Activated CD4-positive, alpha-beta T cell treated with anti-CD3 and anti-CD28 coated beads, Interleukin-2, amount 10 ng/mL, durations not matched to agents 7 days and 5 days (primary cell): ENCODE measurements around the gene PAQR4. TPM values are rescaled to one million over a fixed set of nuclear protein-coding genes. Genes with fewer than 3 reads are reported as not detected.

Source experiments
- CTCF ChIA-PET: fragments of 350-600 bp; sonication (Branson Sonifier 250); formaldehyde crosslinking; loops from one replicate; lab custom pipeline; 2021; ENCODE audit warnings: antibody characterized with exemption; lab: Charles Lee
- POLR2A ChIA-PET: fragments of 350-600 bp; sonication (Branson Sonifier 250); formaldehyde crosslinking; loops from one replicate; lab custom pipeline; 2021; ENCODE audit warnings: antibody characterized with exemption; lab: Charles Lee
- DNase-seq: peaks from one replicate; pipeline ENCODE4 v3.0.0-alpha.2; 2020
- H3K27ac Mint-ChIP-seq: one replicate; pipeline ENCODE4 v1.8.0; 2021; ENCODE audit warnings: mild to moderate bottlenecking, moderate library complexity, mixed read lengths
- H3K27me3 Mint-ChIP-seq: one replicate; pipeline ENCODE4 v1.8.0; 2021; ENCODE audit warnings: mixed read lengths
- H3K36me3 Mint-ChIP-seq: one replicate; pipeline ENCODE4 v1.8.0; 2021; ENCODE audit warnings: low read depth, mixed read lengths
- H3K4me1 Mint-ChIP-seq: one replicate; pipeline ENCODE4 v1.8.0; 2021; ENCODE audit warnings: mixed read lengths
- H3K4me3 Mint-ChIP-seq: one replicate; pipeline ENCODE4 v1.8.0; 2021; ENCODE audit warnings: mild to moderate bottlenecking, moderate library complexity, mixed read lengths
- H3K9me3 Mint-ChIP-seq: one replicate; pipeline ENCODE4 v1.8.0; 2021; ENCODE audit warnings: mixed read lengths
- total RNA-seq, 2 experiments: library from RNA; stranded (reverse); gene quantifications; one replicate each; pipeline ENCODE4 v1.2.3, GENCODE V29; 2021

The PAQR4 gene
- total RNA-seq, 2 experiments from 2014 or later = 49.7 to 50.9 TPM

DNA sequence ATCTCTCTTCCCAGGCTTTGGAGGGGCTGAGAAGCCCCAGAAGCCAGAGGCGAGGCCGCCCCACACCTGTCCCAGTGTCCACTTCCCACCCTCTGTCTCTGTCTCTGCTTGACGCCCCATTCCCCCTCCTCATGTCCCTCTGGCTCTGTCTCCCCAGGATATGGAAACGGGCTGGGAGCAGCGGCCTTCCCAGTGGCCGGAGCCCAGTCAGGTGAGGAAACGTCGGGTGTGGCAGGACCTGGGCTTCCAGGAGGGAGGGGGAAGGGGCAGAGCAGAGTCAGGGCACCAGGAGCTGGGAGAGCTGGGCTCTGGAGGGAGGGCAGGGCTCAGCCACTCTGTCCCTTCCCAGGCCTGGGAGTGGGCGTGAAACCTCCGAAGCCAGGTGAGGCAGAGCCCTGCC, 21.7 kb downstream of the PAQR4 start:
- Mint-ChIP-seq H3K27ac (no peak overlapping the region), H3K4me3 (no peak overlapping the region), H3K9me3 (no peaks in the 10 kb centered on the region), H3K36me3 (no peaks in the 10 kb centered on the region), H3K4me1 (no peaks in the 10 kb centered on the region), H3K27me3 (no peaks in the 10 kb centered on the region)
- DNase-seq = no peak
- ChIA-PET POLR2A (no interaction called here), CTCF (interaction anchor here (1.4 to 2.8 kb wide), 2 partner anchors 10 to 13 kb away, joined by 3 to 8 read pairs; no protein-coding TSS in a partner anchor)

- H3K9me3 Mint-ChIP-seq = no peaks in the 10 kb centered on the region
- no peak overlapping the region for H3K4me3 Mint-ChIP-seq
- CTCF ChIA-PET = interaction anchor here (0.9 to 2.8 kb wide), 2 partner anchors 12 to 67 kb away, joined by 3 to 8 read pairs; no protein-coding TSS in a partner anchor
- no peaks in the 10 kb centered on the region for H3K4me1 Mint-ChIP-seq
- POLR2A ChIA-PET = no interaction called here
- DNase-seq = no peak
- no peaks in the 10 kb centered on the region for H3K27me3 Mint-ChIP-seq
- H3K36me3 Mint-ChIP-seq = no peaks in the 10 kb centered on the region
- no peak overlapping the region for H3K27ac Mint-ChIP-seq
These were observed 22.6 kb downstream of the PAQR4 start for GRCh38 chr16:2991566-2992261.

DNA sequence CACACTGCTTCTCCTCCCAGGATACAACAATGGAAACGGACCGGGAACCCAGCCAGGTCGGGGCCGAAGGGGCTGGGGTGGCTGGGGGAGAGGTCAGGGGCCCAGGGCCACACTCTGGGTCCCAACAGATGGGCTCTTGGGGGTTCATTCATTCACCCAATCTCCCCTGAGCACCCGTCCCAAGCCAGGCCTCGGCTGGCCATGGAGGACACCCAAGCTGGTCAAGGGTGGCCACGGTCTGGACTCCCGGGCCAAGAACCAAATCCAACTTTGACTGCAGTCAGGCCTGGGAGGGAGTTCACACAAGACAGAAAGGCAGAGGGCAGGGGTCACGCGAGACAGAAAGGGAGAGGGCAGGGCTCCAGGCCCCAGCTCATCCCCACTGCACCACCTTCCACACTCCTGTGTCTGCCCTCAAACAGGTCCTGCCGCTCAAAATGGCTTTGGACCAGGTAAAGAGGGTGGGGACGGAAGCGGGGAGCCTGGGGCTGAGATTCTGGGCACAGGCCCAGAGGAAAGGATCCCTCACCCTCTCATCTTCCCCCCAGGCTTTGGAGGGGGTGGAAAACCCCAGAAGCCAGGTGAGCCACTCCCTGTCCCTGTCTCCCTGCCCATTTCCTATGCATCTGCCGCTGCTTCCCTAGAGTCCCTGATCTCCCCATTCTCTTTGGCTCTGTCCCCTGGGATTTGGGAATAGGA, 23.4 kb downstream of the PAQR4 start:
- H3K4me3 Mint-ChIP-seq = no peak overlapping the region
- H3K36me3 Mint-ChIP-seq = no peaks in the 10 kb centered on the region
- H3K9me3 Mint-ChIP-seq = no peaks in the 10 kb centered on the region
- CTCF ChIA-PET = interaction anchor here (0.9 kb wide), 1 partner anchor 66 kb away, joined by 3 read pairs; no protein-coding TSS in a partner anchor
- no peaks in the 10 kb centered on the region for H3K4me1 Mint-ChIP-seq
- DNase-seq = no peak
- no peak overlapping the region for H3K27ac Mint-ChIP-seq
- H3K27me3 Mint-ChIP-seq = no peaks in the 10 kb centered on the region
- POLR2A ChIA-PET = no interaction called here

- ChIA-PET CTCF (interaction anchor here (0.5 to 0.8 kb wide), 2 partner anchors 68 to 704 kb away, joined by 3 read pairs; no protein-coding TSS in a partner anchor), POLR2A (no interaction called here)
- H3K27me3 Mint-ChIP-seq = peaks cover 2% of the 10 kb centered on the region
- H3K9me3 Mint-ChIP-seq = no peaks in the 10 kb centered on the region
- H3K4me1 Mint-ChIP-seq = no peaks in the 10 kb centered on the region
- H3K4me3 Mint-ChIP-seq = no peak overlapping the region
- DNase-seq = no peak
- no peak overlapping the region for H3K27ac Mint-ChIP-seq
- no peaks in the 10 kb centered on the region for H3K36me3 Mint-ChIP-seq
These were observed 27.1 kb downstream of the PAQR4 start for GRCh38 chr16:2996298-2996697.

- Mint-ChIP-seq H3K36me3 (no peaks in the 10 kb centered on the region), H3K4me3 (no peak overlapping the region), H3K4me1 (peaks cover 8% of the 10 kb centered on the region), H3K27ac (no peak overlapping the region), H3K27me3 (peaks cover 5% of the 10 kb centered on the region), H3K9me3 (no peaks in the 10 kb centered on the region)
- ChIA-PET CTCF (interaction anchor here (0.6 to 1.5 kb wide), 4 partner anchors 10 to 626 kb away, joined by 3 to 4 read pairs (median 3); a partner anchor contains a TSS), POLR2A (no interaction called here)
- no peak for DNase-seq
These were observed 30.8 kb downstream of the PAQR4 start for GRCh38 chr16:2999929-3000328.

DNA sequence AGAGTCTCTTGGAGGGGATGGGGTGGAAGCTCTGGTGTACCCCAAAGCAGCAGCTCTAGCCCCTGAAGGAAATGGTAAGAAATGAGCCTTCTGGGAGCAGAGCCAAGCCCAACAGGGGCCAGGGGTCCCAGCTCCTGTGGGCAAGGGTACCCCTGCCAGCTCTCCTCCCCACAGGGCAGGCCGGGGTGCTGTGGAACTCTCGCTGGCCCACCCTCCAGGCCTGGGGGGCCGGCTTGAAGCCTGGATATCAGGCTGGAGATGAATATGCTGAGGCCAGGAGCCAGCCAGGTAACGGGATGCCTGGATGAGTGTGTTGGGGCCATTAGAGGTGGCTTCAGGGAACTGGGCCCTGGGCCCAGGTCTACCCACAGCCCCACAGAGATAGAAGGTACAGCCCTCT, 31.4 kb downstream of the PAQR4 start:
- H3K4me3 Mint-ChIP-seq = no peak overlapping the region
- H3K4me1 Mint-ChIP-seq = peaks cover 9% of the 10 kb centered on the region
- H3K27me3 Mint-ChIP-seq = peaks cover 6% of the 10 kb centered on the region
- DNase-seq = no peak
- H3K36me3 Mint-ChIP-seq = no peaks in the 10 kb centered on the region
- no peak overlapping the region for H3K27ac Mint-ChIP-seq
- no peaks in the 10 kb centered on the region for H3K9me3 Mint-ChIP-seq
- POLR2A ChIA-PET = interaction anchor here (0.6 kb wide), 1 partner anchor 24 kb away, joined by 3 read pairs; no protein-coding TSS in a partner anchor
- CTCF ChIA-PET = interaction anchor here (1.0 to 1.5 kb wide), 5 partner anchors 10 to 27 kb away, joined by 3 to 5 read pairs (median 3); a partner anchor contains a TSS

DNA sequence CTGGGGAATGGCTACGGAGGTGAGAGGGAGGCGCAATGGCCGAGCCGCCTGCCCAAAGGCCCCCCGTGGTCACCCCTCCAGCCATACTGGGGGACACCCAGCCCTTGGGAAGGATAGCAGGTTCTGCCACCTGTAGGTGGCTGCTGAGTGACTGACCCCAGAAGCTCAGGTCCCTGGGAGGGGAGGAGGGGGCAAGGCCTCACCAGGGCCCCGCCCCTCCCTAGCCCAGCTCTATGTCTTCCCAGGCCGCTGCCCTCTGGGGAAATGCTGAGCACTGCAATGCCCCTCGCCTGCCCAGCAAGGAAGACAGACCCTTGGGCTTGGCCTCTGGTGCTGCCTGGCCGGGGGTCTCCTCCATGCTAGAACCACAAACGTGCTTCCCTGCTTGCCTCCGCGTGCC, 32.2 kb downstream of the PAQR4 start:
- H3K4me1 Mint-ChIP-seq = peaks cover 12% of the 10 kb centered on the region
- no peak overlapping the region for H3K27ac Mint-ChIP-seq
- H3K27me3 Mint-ChIP-seq = peaks cover 10% of the 10 kb centered on the region
- no peak for DNase-seq
- no peaks in the 10 kb centered on the region for H3K36me3 Mint-ChIP-seq
- CTCF ChIA-PET = interaction anchor here (1.2 to 1.4 kb wide), 4 partner anchors 11 to 28 kb away, joined by 3 to 5 read pairs (median 3); no protein-coding TSS in a partner anchor
- no peaks in the 10 kb centered on the region for H3K9me3 Mint-ChIP-seq
- H3K4me3 Mint-ChIP-seq = no peak overlapping the region
- POLR2A ChIA-PET = no interaction called here

DNA sequence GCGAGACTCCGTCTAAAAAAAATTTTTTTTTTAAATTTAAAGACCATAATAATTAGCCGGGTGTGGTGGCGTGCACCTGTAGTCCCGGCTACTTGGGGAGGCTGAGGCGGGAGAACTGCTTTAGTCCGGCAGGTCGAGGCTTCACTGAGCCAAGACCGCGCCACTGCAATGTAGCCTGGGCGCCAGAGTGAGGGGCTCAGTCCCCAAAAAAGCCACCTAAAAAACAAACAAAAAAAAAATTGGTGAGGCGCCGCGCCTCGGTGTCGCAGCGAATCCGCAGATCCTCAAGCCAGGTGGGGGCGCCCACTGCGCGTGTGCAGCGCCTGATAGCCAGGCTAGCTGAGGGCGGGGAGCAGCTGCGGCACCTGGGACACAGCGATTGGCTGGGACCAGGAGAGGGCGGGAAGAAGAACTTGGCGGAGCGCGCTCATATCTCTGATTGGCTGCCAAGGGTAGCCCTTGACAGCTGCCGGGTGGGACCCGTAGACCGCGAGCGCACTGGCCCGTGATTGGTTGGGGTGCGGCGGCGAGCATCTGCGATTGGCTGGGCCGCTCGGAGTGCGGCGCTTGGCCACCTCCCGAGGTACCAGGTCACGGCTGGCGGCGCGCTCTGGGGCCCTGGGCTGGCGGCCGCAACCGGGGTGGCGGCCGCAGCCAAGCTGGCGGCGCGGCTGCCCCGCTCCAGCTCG, 34.6 kb downstream of the PAQR4 start:
- no peaks in the 10 kb centered on the region for H3K36me3 Mint-ChIP-seq
- peak; percentile 98 for DNase-seq
- H3K4me3 Mint-ChIP-seq = peak overlapping the region; percentile 66
- H3K4me1 Mint-ChIP-seq = peaks cover 31% of the 10 kb centered on the region
- H3K9me3 Mint-ChIP-seq = no peaks in the 10 kb centered on the region
- peaks cover 23% of the 10 kb centered on the region for H3K27me3 Mint-ChIP-seq
- ChIA-PET POLR2A (no interaction called here), CTCF (interaction anchor here (0.6 to 2.1 kb wide), 17 partner anchors 9 to 720 kb away, joined by 3 to 8 read pairs (median 5); partner anchors contain the start of genes PKMYT1 and TNFRSF12A)
- no peak overlapping the region for H3K27ac Mint-ChIP-seq

DNA sequence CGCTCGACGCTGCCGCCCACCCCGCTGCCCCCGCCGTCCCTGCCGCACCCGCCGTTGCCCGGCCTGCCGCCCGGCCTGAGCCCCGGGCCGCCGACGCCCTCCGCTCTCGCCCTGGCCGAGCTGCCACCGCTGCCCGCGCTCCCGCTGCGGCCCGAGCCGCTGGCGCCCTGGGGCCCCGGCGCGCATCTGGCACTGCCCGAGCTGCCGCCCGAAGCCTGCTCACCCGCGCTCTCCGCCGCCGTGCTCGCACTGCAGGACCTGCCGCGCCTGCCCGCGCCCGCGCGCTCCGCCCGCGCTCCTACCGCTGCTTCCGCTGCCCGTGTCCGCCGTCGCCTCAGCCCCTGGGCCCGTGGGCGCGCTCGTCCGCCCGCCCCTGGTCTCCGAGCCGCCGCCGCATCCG, 35.2 kb downstream of the PAQR4 start:
- Mint-ChIP-seq H3K27me3 (peaks cover 21% of the 10 kb centered on the region), H3K36me3 (no peaks in the 10 kb centered on the region), H3K4me3 (no peak overlapping the region), H3K4me1 (peaks cover 33% of the 10 kb centered on the region), H3K9me3 (no peaks in the 10 kb centered on the region), H3K27ac (no peak overlapping the region)
- POLR2A ChIA-PET = no interaction called here
- no peak for DNase-seq
- CTCF ChIA-PET = interaction anchor here (0.6 to 2.2 kb wide), 19 partner anchors 10 to 719 kb away, joined by 3 to 8 read pairs (median 5); partner anchors contain the start of genes PKMYT1 and TNFRSF12A

DNA sequence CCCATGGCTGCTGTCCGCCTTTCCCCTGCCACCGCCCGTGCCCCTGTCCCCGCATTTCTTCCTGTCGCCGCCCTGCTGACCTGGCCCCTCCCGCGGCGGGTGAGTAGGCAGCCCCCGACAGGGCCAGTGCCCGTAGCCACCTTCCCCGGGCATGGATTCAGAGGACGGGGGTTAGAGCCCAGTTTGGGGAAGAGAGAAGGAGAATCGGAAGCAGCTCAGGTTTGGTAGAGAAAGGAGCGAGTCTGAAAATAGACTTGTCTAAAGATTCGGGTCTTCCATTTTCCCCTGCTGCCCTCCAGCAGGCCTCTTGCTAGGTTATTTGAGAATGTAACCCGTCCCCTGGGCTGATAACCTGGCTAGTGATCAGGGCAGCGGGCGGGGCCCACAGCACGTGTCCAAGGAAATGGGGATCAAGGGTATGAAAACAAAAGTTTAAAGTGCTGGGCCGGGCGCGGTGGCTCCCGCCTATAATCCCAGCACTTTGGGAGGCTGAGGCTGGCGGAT, 35.7 kb downstream of the PAQR4 start:
- peaks cover 33% of the 10 kb centered on the region for H3K4me1 Mint-ChIP-seq
- no peak for DNase-seq
- no peak overlapping the region for H3K27ac Mint-ChIP-seq
- H3K27me3 Mint-ChIP-seq = peaks cover 21% of the 10 kb centered on the region
- no peaks in the 10 kb centered on the region for H3K36me3 Mint-ChIP-seq
- H3K9me3 Mint-ChIP-seq = no peaks in the 10 kb centered on the region
- CTCF ChIA-PET = interaction anchor here (0.7 to 2.2 kb wide), 6 partner anchors 15 to 43 kb away, joined by 3 to 8 read pairs (median 6); partner anchors contain the start of gene TNFRSF12A
- H3K4me3 Mint-ChIP-seq = peak overlapping the region; percentile 73
- POLR2A ChIA-PET = no interaction called here

DNA sequence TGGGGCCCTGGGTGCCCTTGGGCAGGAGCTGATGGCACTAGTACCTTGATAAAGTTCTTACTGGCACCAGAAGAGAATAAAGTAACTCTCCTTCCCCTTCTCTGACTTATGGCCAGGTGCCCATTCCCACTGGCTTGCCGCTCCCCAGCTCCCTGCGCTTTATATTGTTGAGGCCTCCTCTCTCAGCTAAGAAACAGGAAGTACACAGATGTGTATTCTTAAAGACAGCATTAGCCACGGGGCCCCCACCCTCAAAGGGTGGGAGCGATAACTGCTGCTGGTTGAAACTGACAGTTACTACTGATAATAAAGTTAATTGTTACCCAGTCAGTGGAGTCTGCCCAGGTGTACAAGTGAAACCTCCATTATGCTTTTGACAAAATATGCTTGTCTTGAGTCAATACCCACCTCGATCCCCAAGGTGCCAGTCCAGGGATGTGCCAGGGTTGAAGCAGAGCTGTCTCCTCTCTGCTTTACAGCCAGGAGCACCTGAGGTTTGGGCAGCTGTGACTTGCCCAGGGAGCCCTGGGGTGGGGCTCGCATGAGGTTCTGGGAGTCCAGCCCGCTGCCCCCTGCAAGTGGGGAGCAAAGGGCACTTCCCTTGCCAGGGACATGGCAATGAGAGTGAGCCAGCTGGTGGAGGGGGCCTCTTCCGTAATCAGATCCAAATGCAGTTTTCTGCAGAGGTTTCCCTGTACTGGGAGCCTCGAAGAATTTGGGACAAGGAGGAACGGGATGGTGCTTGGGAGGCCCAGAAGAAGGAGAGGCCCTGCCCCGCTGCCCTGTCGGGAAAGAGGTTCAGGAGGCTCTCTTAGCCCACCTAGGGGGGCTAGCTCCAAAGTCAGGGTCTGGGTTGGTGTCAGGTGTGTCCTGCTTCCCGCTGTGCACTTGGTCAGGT, 38.2 kb downstream of the PAQR4 start:
- Mint-ChIP-seq H3K9me3 (no peaks in the 10 kb centered on the region), H3K4me1 (peaks cover 33% of the 10 kb centered on the region)
- POLR2A ChIA-PET = interaction anchor here (0.7 kb wide), 1 partner anchor 26 kb away, joined by 3 read pairs; no protein-coding TSS in a partner anchor

More for the DNA sequence above, 38.2 kb downstream of the PAQR4 start:
- Mint-ChIP-seq H3K4me3 (no peak overlapping the region), H3K27me3 (peaks cover 25% of the 10 kb centered on the region), H3K27ac (no peak overlapping the region), H3K36me3 (no peaks in the 10 kb centered on the region)
- no peak for DNase-seq
- CTCF ChIA-PET = interaction anchor here (0.9 to 2.6 kb wide), 4 partner anchors 13 to 51 kb away, joined by 3 to 15 read pairs (median 6); partner anchors contain the start of gene TNFRSF12A
